LNCaP clone FGC (cell line): ENCODE results near the gene SPTB.
A peak's percentile ranks its signal among the peaks of the same experiment; 100 is the strongest.

ENCODE experiments used
- DNase-seq: peaks from one replicate; pipeline ENCODE4 v3.0.0-alpha.2; 2011; ENCODE audit warnings: low read depth
- H3K4me3 ChIP-seq: 2 replicates; pipeline ENCODE4 v1.5.1; 2011; ENCODE audit warnings: mild to moderate bottlenecking, low read depth, low read length, control low read depth
- CTCF ChIP-seq: IDR thresholded peaks from 2 replicates; pipeline ENCODE4 v1.5.1; 2012; ENCODE audit warnings: mild to moderate bottlenecking; ENCODE audit not compliant: control insufficient read depth, insufficient read depth; ENCODE audit errors: extremely low read depth

SPTB gene

GRCh38 chr14:64760916-64761315 lies 118.8 kb downstream of the SPTB start:
- no peak for TF ChIP-seq CTCF
- no peak for DNase-seq
- H3K4me3 ChIP-seq, result no peak overlapping the region

- no peak overlapping the region for H3K4me3 ChIP-seq
- no peak for DNase-seq
- peak; percentile 65 for TF ChIP-seq CTCF
Observed at GRCh38 chr14:64760146-64760755, 119.5 kb downstream of the SPTB start.

GRCh38 chr14:64759555-64759938 lies 120.2 kb downstream of the SPTB start:
- no peak for TF ChIP-seq CTCF
- no peak for DNase-seq
- no peak overlapping the region for H3K4me3 ChIP-seq

GRCh38 chr14:64758691-64759554 lies 120.8 kb downstream of the SPTB start:
- no peak for TF ChIP-seq CTCF
- H3K4me3 ChIP-seq, result no peak overlapping the region
- DNase-seq, result no peak

- DNase-seq, result no peak
- TF ChIP-seq CTCF, result no peak
- no peak overlapping the region for H3K4me3 ChIP-seq
Observed at GRCh38 chr14:64758025-64758521, 121.6 kb downstream of the SPTB start.

GRCh38 chr14:64757601-64758000 lies 122.1 kb downstream of the SPTB start:
- no peak for TF ChIP-seq CTCF
- no peak for DNase-seq
- no peak overlapping the region for H3K4me3 ChIP-seq
